CD14-positive monocyte (primary cell): ENCODE data around the gene CFAP74. TPM values are rescaled to one million over a fixed set of nuclear protein-coding genes. Genes with fewer than 3 reads are reported as not detected.

Experiments used
- DNase-seq, 3 donors: peaks; one replicate each; pipeline ENCODE4 v3.0.0-alpha.2; 2011 to 2022
- H2AFZ ChIP-seq: 2 replicates; pipeline ENCODE4 v1.6.0; 2012; ENCODE audit warnings: mild to moderate bottlenecking, low read depth, low read length, inconsistent platforms; ENCODE audit not compliant: insufficient read depth, poor library complexity, severe bottlenecking
- H3K27ac ChIP-seq, 2 donors: 1 replicate in 1 of 2; 2 replicates in 1 of 2; pipeline ENCODE4 v1.5.1; 2012 to 2013; ENCODE audit warnings: low read length in 2 of 2, control low read depth in 1 of 2, inconsistent platforms in 1 of 2, low read depth in 1 of 2, mild to moderate bottlenecking in 1 of 2
- H3K27me3 ChIP-seq, 2 donors: one replicate each; pipeline versions ENCODE4 v1.6.0 to v1.6.1; 2011 to 2013; ENCODE audit warnings: low read length in 2 of 2; ENCODE audit not compliant: control insufficient read depth in 2 of 2, insufficient read depth in 2 of 2
- H3K36me3 ChIP-seq, 2 donors: replicated peaks in 1 of 2; 1 replicate in 1 of 2; 2 replicates in 1 of 2; pipeline versions ENCODE4 v1.5.1 to v1.6.1; 2012 to 2013; ENCODE audit warnings: low read length in 2 of 2, control low read depth in 1 of 2, inconsistent platforms in 1 of 2, mild to moderate bottlenecking in 1 of 2; ENCODE audit not compliant: insufficient read depth in 2 of 2, control insufficient read depth in 1 of 2
- H3K4me1 ChIP-seq, 2 donors: 1 replicate in 1 of 2; 2 replicates in 1 of 2; pipeline versions ENCODE4 v1.5.1 to v1.6.1; 2012 to 2013; ENCODE audit warnings: low read length in 2 of 2, control low read depth in 1 of 2, inconsistent platforms in 1 of 2, mild to moderate bottlenecking in 1 of 2, moderate library complexity in 1 of 2; ENCODE audit not compliant: insufficient read depth in 2 of 2, control insufficient read depth in 1 of 2
- H3K4me2 ChIP-seq: replicated peaks from 2 replicates; pipeline ENCODE3; 2012; ENCODE audit warnings: low read length, moderate library complexity, mild to moderate bottlenecking; ENCODE audit not compliant: poor library complexity, severe bottlenecking; ENCODE audit errors: extremely low read depth
- H3K4me3 ChIP-seq, 3 experiments: fragments of 200-600 bp in 1 of 3; sonication (generic) in 1 of 3; replicated peaks in 1 of 3; 1 replicate in 2 of 3; 2 replicates in 1 of 3; pipeline ENCODE4 v1.5.1; 2011 to 2013; ENCODE audit warnings: low read length in 3 of 3, mild to moderate bottlenecking in 3 of 3, control low read depth in 2 of 3, low read depth in 2 of 3, inconsistent platforms in 1 of 3, moderate library complexity in 1 of 3
- H3K79me2 ChIP-seq: 2 replicates; pipeline ENCODE4 v1.6.0; 2012; ENCODE audit warnings: mild to moderate bottlenecking, control low read depth, inconsistent platforms, low read length, moderate library complexity; ENCODE audit not compliant: insufficient read depth
- H3K9ac ChIP-seq: 2 replicates; pipeline ENCODE4 v1.6.0; 2017; ENCODE audit warnings: low read length, mild to moderate bottlenecking; ENCODE audit not compliant: insufficient read depth, poor library complexity, severe bottlenecking
- H3K9me3 ChIP-seq, 2 donors: replicated peaks in 1 of 2; 1 replicate in 1 of 2; 2 replicates in 1 of 2; pipeline versions ENCODE4 v1.5.1 to v1.6.1; 2012 to 2013; ENCODE audit warnings: low read length in 2 of 2, control low read depth in 1 of 2; ENCODE audit not compliant: control insufficient read depth in 1 of 2, insufficient read depth in 1 of 2
- H4K20me1 ChIP-seq: 2 replicates; pipeline ENCODE4 v1.6.0; 2012; ENCODE audit warnings: mild to moderate bottlenecking, low read length, control low read depth, moderate library complexity; ENCODE audit not compliant: insufficient read depth
- H3K27ac Mint-ChIP-seq, 7 donors: one replicate each; pipeline ENCODE4 v1.8.0; 2020; ENCODE audit warnings: mild to moderate bottlenecking in 7 of 7, mixed read lengths in 7 of 7, moderate library complexity in 6 of 7, inconsistent platforms in 2 of 7
- H3K27me3 Mint-ChIP-seq, 3 donors: one replicate each; pipeline ENCODE4 v1.8.0; 2021 to 2022; ENCODE audit warnings: low read depth in 3 of 3, mild to moderate bottlenecking in 3 of 3, mixed read lengths in 3 of 3, moderate library complexity in 3 of 3, inconsistent platforms in 1 of 3
- H3K36me3 Mint-ChIP-seq, 2 donors: one replicate each; pipeline ENCODE4 v1.8.0; 2020; ENCODE audit warnings: mixed read lengths in 2 of 2, inconsistent platforms in 1 of 2, mild to moderate bottlenecking in 1 of 2
- H3K4me1 Mint-ChIP-seq: one replicate; pipeline ENCODE4 v1.8.0; 2020; ENCODE audit warnings: mild to moderate bottlenecking, mixed read lengths
- H3K4me3 Mint-ChIP-seq, 2 donors: one replicate each; pipeline ENCODE4 v1.8.0; 2020; ENCODE audit warnings: mild to moderate bottlenecking in 2 of 2, mixed read lengths in 2 of 2, moderate library complexity in 1 of 2
- H3K9me3 Mint-ChIP-seq, 7 donors: one replicate each; pipeline ENCODE4 v1.8.0; 2020 to 2022; ENCODE audit warnings: mixed read lengths in 7 of 7, mild to moderate bottlenecking in 6 of 7, moderate library complexity in 6 of 7, inconsistent platforms in 2 of 7
- CTCF ChIP-seq: fragments of 200-600 bp; IDR thresholded peaks from one replicate; pipeline ENCODE4 v1.8.0; 2022; ENCODE audit warnings: antibody characterized with exemption, mild to moderate bottlenecking
- WGBS: methylation state at CpG from one replicate; pipeline ENCODE4 v1.1.5; 2013; ENCODE audit warnings: missing lambda C conversion rate; ENCODE audit not compliant: insufficient coverage; 5-methylcytosine and 5-hydroxymethylcytosine counted together
- intact Hi-C, 2 donors: fragments of 100-400 bp; cut with micrococcal nuclease; formaldehyde crosslinking; loops; one replicate each; pipeline versions ENCODE4 v1.15.0 to v1.15.1; 2023
- polyA plus RNA-seq, 3 donors: library from polyadenylated mRNA; depleted of rRNA in 1 of 3; unstranded in 2 of 3; stranded (reverse) in 1 of 3; fragments of 300-500 nt in 2 of 3; fragments of >200 nt in 1 of 3; fragmentation: Illumina TruSeq in 2 of 3; gene quantifications; 1 replicate in 2 of 3; 2 replicates in 1 of 3; pipeline ENCODE4 v1.2.3, GENCODE V29; 2012 to 2021

CFAP74 gene
- polyA plus RNA-seq, 3 donors: not detected

- Histone ChIP-seq H3K27ac (no peak overlapping the region), H3K9ac (no peak overlapping the region), H3K79me2 (no peaks in the 10 kb centered on the region), H3K4me3 (no peak overlapping the region), H3K9me3 (peaks cover 0 to 6% of the 10 kb centered on the region in 2 donors), H2AFZ (no peak overlapping the region), H3K4me1 (peaks cover 13 to 17% of the 10 kb centered on the region in 2 donors), H4K20me1 (peaks cover 6% of the 10 kb centered on the region), H3K4me2 (no peak overlapping the region), H3K36me3 (no peaks in the 10 kb centered on the region), H3K27me3 (peaks cover 0 to 5% of the 10 kb centered on the region in 2 donors)
- peak; percentile 80 to 85 (median 81) for DNase-seq
- intact Hi-C loops: loop anchor here (5.0 kb wide), 3 partner anchors 49 to 144 kb away; no protein-coding TSS in a partner anchor
- peak; percentile 84 for TF ChIP-seq CTCF
- 33% methylated on average over 13 of the region's 15 CpGs for WGBS
- H3K4me1 Mint-ChIP-seq: peaks cover 14% of the 10 kb centered on the region
- peaks cover 3 to 7% (median 6%) of the 10 kb centered on the region in 3 donors for H3K27me3 Mint-ChIP-seq
- H3K9me3 Mint-ChIP-seq: peaks cover 0 to 7% (median 3%) of the 10 kb centered on the region in 7 donors
- H3K36me3 Mint-ChIP-seq: no peaks in the 10 kb centered on the region
- peak overlapping the region in 1 of 2 donors; percentile 17 for H3K4me3 Mint-ChIP-seq
- H3K27ac Mint-ChIP-seq: peak overlapping the region in 4 of 7 donors; percentile 35 to 80 (median 50)
These were observed 97.1 kb downstream of the CFAP74 start for GRCh38 chr1:1906185-1907097.

GRCh38 chr1:1903224-1903623 lies 100.4 kb downstream of the CFAP74 start:
- Histone ChIP-seq H3K27ac (no peak overlapping the region), H3K4me1 (peaks cover 5 to 11% of the 10 kb centered on the region in 2 donors), H4K20me1 (peaks cover 6% of the 10 kb centered on the region), H3K4me2 (no peak overlapping the region), H3K9me3 (peaks cover 0 to 6% of the 10 kb centered on the region in 2 donors), H2AFZ (no peak overlapping the region), H3K9ac (no peak overlapping the region), H3K27me3 (peaks cover 0 to 8% of the 10 kb centered on the region in 2 donors), H3K4me3 (no peak overlapping the region), H3K36me3 (no peaks in the 10 kb centered on the region), H3K79me2 (no peaks in the 10 kb centered on the region)
- Mint-ChIP-seq H3K4me1 (peaks cover 9% of the 10 kb centered on the region), H3K27ac (no peak overlapping the region), H3K4me3 (no peak overlapping the region), H3K36me3 (no peaks in the 10 kb centered on the region), H3K9me3 (peaks cover 0 to 7% (median 3%) of the 10 kb centered on the region in 7 donors), H3K27me3 (peaks cover 8 to 14% (median 12%) of the 10 kb centered on the region in 3 donors)
- no peak for TF ChIP-seq CTCF
- intact Hi-C loops: no loop called here
- DNase-seq: no peak
- 100% methylated on average over 2 of the region's 12 CpGs for WGBS
